HCT116 (cell line): ENCODE measurements around the gene CCR2. TPM values are rescaled to one million over a fixed set of nuclear protein-coding genes. Genes with fewer than 3 reads are reported as not detected.

Experiments used
- ATAC-seq: fragments of 200-7000 bp; cut with Tn5 transposase; 2 replicates; pipeline ENCODE4 v1.9.1; 2020; ENCODE audit warnings: mild to moderate bottlenecking, moderate library complexity
- BruUV-seq: library from RNA; stranded (reverse); fragments of 400-500 nt; replicated peaks from 2 replicates; lab custom pipeline; 2021; lab: Mats Ljungman, UMichigan
- CTCF ChIA-PET: fragments of 300-600 bp; sonication (Branson Sonifier 250); formaldehyde crosslinking; loops from one replicate; lab custom pipeline; 2021; ENCODE audit warnings: antibody characterized with exemption; lab: Charles Lee
- POLR2A ChIA-PET: fragments of 300-600, 350-600 bp; sonication (Branson Sonifier 250); formaldehyde crosslinking; loops from one replicate; lab custom pipeline; 2021; ENCODE audit warnings: antibody characterized with exemption; lab: Charles Lee
- RAD21 ChIA-PET, 2 experiments: fragments of 300-600 bp; sonication (Branson Sonifier 250); formaldehyde crosslinking; loops; one replicate each; lab custom pipeline; 2023; ENCODE audit warnings: low total read pairs in 2 of 2; ENCODE audit not compliant: uncharacterized antibody in 2 of 2, unreplicated experiment in 2 of 2, low non-redundant PET in 1 of 2; lab: Charles Lee
- DNase-seq: peaks from one replicate; pipeline ENCODE4 v3.0.0-alpha.2; 2010; ENCODE audit warnings: low read depth, low spot score
- H2AFZ ChIP-seq: fragments of 200-600 bp; shearing (Covaris generic), sonication (generic); 2 replicates; pipeline ENCODE4 v1.6.1; 2017; ENCODE audit warnings: low read depth, mixed run types, mixed read lengths, antibody characterized with exemption, low read length; ENCODE audit not compliant: poor library complexity, severe bottlenecking
- H3K27ac ChIP-seq: 2 replicates; pipeline ENCODE4 v1.5.1; 2012; ENCODE audit warnings: low read depth, low read length
- H3K27me3 ChIP-seq: fragments of 200-600 bp; sonication (generic); 2 replicates; pipeline ENCODE4 v1.6.1; 2016; ENCODE audit warnings: mixed run types, low read length, mixed read lengths; ENCODE audit not compliant: insufficient read depth
- H3K36me3 ChIP-seq, 2 experiments: fragments of 200-500 bp in 1 of 2; fragments of 200-600 bp in 1 of 2; sonication (Bioruptor generic) in 1 of 2; sonication (generic) in 1 of 2; 2 replicates each; pipeline versions ENCODE4 v1.5.1 to v1.6.1; 2014 to 2016; ENCODE audit warnings: low read length in 2 of 2, inconsistent platforms in 1 of 2, mixed read lengths in 1 of 2, mixed run types in 1 of 2; ENCODE audit not compliant: insufficient read depth in 2 of 2, control insufficient read depth in 1 of 2
- H3K4me1 ChIP-seq, 2 experiments: fragments of 200-600 bp in 1 of 2; sonication (generic) in 1 of 2; 2 replicates each; pipeline versions ENCODE4 v1.5.1 to v1.6.1; 2012 to 2017; ENCODE audit warnings: low read length in 2 of 2, inconsistent platforms in 1 of 2, mild to moderate bottlenecking in 1 of 2, mixed read lengths in 1 of 2, mixed run types in 1 of 2, moderate library complexity in 1 of 2; ENCODE audit not compliant: insufficient read depth in 2 of 2, control insufficient read depth in 1 of 2
- H3K4me2 ChIP-seq: fragments of 200-600 bp; sonication (generic); 2 replicates; pipeline ENCODE4 v1.6.1; 2017; ENCODE audit warnings: mixed run types, low read length, mixed read lengths
- H3K4me3 ChIP-seq, 2 experiments: fragments of 200-600 bp in 1 of 2; sonication (generic) in 1 of 2; replicated peaks in 1 of 2; 2 replicates each; pipeline ENCODE4 v1.5.1; 2011 to 2016; ENCODE audit warnings: low read length in 2 of 2, control low read depth in 1 of 2, low read depth in 1 of 2, mild to moderate bottlenecking in 1 of 2, mixed read lengths in 1 of 2, mixed run types in 1 of 2
- H3K79me2 ChIP-seq: fragments of 200-600 bp; sonication (generic); 2 replicates; pipeline ENCODE4 v1.6.1; 2017; ENCODE audit warnings: mild to moderate bottlenecking, mixed run types, low read length, moderate library complexity, mixed read lengths; ENCODE audit not compliant: insufficient read depth
- H3K9ac ChIP-seq: fragments of 200-600 bp; sonication (generic); 2 replicates; pipeline ENCODE4 v1.6.1; 2016; ENCODE audit warnings: low read length, mixed read lengths
- H3K9me2 ChIP-seq: fragments of 200-600 bp; sonication (generic), shearing (Covaris generic); 2 replicates; pipeline ENCODE4 v1.6.1; 2017; ENCODE audit warnings: mixed run types, mild to moderate bottlenecking, moderate library complexity; ENCODE audit not compliant: insufficient read depth
- H3K9me3 ChIP-seq, 2 experiments: fragments of 200-500 bp in 1 of 2; fragments of 200-600 bp in 1 of 2; sonication (Bioruptor generic) in 1 of 2; sonication (generic) in 1 of 2; 2 replicates each; pipeline ENCODE4 v1.6.1; 2014 to 2017; ENCODE audit warnings: low read length in 2 of 2, mixed read lengths in 2 of 2, inconsistent platforms in 1 of 2, low read depth in 1 of 2, mild to moderate bottlenecking in 1 of 2, mixed run types in 1 of 2, moderate library complexity in 1 of 2; ENCODE audit not compliant: control insufficient read depth in 1 of 2, insufficient read depth in 1 of 2
- H4K20me1 ChIP-seq: fragments of 200-600 bp; sonication (generic), shearing (Covaris generic); 2 replicates; pipeline ENCODE4 v1.6.1; 2017; ENCODE audit warnings: mixed run types, mild to moderate bottlenecking, moderate library complexity; ENCODE audit not compliant: insufficient read depth
- CBX3 ChIP-seq: IDR thresholded peaks from 2 replicates; pipeline ENCODE4 v1.6.1; 2012; ENCODE audit warnings: low read depth
- CEBPB ChIP-seq: IDR thresholded peaks from 2 replicates; pipeline ENCODE4 v1.6.1; 2012; ENCODE audit warnings: low read depth
- EGR1 ChIP-seq: IDR thresholded peaks from 2 replicates; pipeline ENCODE4 v1.6.1; 2012; ENCODE audit warnings: low read depth
- ELF1 ChIP-seq: IDR thresholded peaks from 2 replicates; pipeline ENCODE4 v1.6.1; 2012; ENCODE audit warnings: low read depth, borderline replicate concordance
- EZH2 ChIP-seq: fragments of 200-600 bp; sonication (generic); IDR thresholded peaks from 2 replicates; pipeline ENCODE4 v1.6.1; 2017; ENCODE audit warnings: antibody characterized with exemption, mixed run types
- FOSL1 ChIP-seq: IDR thresholded peaks from 2 replicates; pipeline ENCODE4 v1.6.1; 2012; ENCODE audit warnings: low read depth
- POLR2AphosphoS5 ChIP-seq: IDR thresholded peaks from 2 replicates; pipeline ENCODE4 v1.6.1; 2011; ENCODE audit warnings: mild to moderate bottlenecking, low read depth, low read length, moderate library complexity
- RAD21 ChIP-seq: IDR thresholded peaks from 2 replicates; pipeline ENCODE4 v1.6.1; 2012; ENCODE audit warnings: low read depth, mild to moderate bottlenecking
- TCF7L2 ChIP-seq: IDR thresholded peaks from 2 replicates; pipeline ENCODE4 v1.7.0; 2011; ENCODE audit warnings: borderline replicate concordance, inconsistent platforms; ENCODE audit not compliant: insufficient read depth, insufficient read length; ENCODE audit errors: extremely low read depth
- ZFX ChIP-seq: fragments of 450-650 bp; IDR thresholded peaks from 2 replicates; pipeline ENCODE4 v1.6.1; 2017
- ZNF274 ChIP-seq: fragments of 200-500 bp; sonication (Bioruptor generic); IDR thresholded peaks from 2 replicates; pipeline ENCODE4 v1.6.1; 2014; ENCODE audit warnings: mild to moderate bottlenecking, low read depth, low read length, inconsistent platforms
- intact Hi-C: fragments of 100-400 bp; cut with micrococcal nuclease; formaldehyde crosslinking; loops from 2 replicates; pipeline ENCODE4 v1.10.0; 2022
- total RNA-seq: library from RNA; stranded (reverse); gene quantifications from one replicate; pipeline ENCODE4 v1.2.1, GENCODE V29; 2021; ENCODE audit not compliant: unreplicated experiment
- TF ChIP-seq, protein P1 (sequence below): IDR thresholded peaks from 2 replicates; pipeline ENCODE4 v1.6.1; 2012; ENCODE audit warnings: low read depth
- TF ChIP-seq, protein P2 (sequence below), 3 experiments: fragments of 200-600 bp in 1 of 3; sonication (generic) in 1 of 3; IDR thresholded peaks in 2 of 3; conservative IDR thresholded peaks in 1 of 3; 2 replicates each; pipeline ENCODE4 v1.5.1; 2012 to 2017; ENCODE audit warnings: low read depth in 2 of 3, low read length in 2 of 3, antibody characterized with exemption in 1 of 3, borderline replicate concordance in 1 of 3, control low read depth in 1 of 3, mild to moderate bottlenecking in 1 of 3, mixed read lengths in 1 of 3, mixed run types in 1 of 3, moderate library complexity in 1 of 3; ENCODE audit not compliant: insufficient read depth in 1 of 3
- TF ChIP-seq, protein P3 (sequence below): IDR thresholded peaks from 2 replicates; pipeline ENCODE4 v1.6.1; 2011; ENCODE audit warnings: mild to moderate bottlenecking, low read length, moderate library complexity; ENCODE audit not compliant: insufficient replicate concordance; ENCODE audit errors: extremely low read depth

CCR2 gene
- total RNA-seq, 1 experiment from 2014 or later, result not detected

DNA sequence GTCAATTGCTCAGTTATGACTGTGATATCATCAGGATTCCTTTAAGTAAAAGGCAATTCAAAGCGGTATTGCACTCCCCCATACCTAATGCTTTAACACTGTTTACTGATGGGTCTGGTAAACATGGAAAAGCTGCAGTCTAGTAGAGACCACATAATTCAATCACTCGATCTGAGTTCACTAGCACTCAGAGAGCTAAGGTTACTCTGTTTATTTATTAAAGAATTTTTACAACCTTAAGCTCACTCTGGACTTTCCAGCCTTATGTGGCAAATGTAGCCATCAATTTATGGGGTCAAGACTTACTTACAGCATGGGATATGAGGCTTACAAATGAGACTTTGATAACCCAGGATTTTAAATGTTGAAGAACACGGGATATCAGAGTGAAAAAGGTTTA, 18.4 kb upstream of the CCR2 start (continued):
- no peak for TF ChIP-seq POLR2AphosphoS5
- TF ChIP-seq CEBPB, result no peak
- TF ChIP-seq EGR1, result no peak

DNA sequence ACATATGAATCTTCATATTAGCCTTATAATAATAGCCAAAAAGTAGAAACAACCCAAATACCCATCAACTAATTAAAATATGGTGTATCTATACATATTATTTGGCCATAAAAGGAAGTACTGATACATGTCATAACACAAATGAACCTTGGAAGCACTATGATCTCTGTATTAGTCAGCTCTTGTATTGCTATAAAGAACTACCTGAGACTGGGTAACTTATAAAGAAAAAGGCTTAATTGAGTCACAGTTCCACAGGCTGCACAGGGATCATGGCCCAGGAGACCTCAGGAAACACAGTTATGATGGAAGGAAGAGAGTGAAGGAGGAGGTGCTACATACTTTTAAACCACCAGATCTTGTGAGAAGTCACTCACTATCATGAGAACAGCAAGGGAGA, 16.0 kb upstream of the CCR2 start:
- Histone ChIP-seq H3K27me3 (no peaks in the 10 kb centered on the region), H3K4me2 (no peak overlapping the region), H4K20me1 (no peaks in the 10 kb centered on the region), H3K9ac (no peak overlapping the region), H3K4me3 (no peak overlapping the region), H3K79me2 (no peaks in the 10 kb centered on the region), H3K9me2 (no peaks in the 10 kb centered on the region), H3K27ac (no peak overlapping the region), H3K36me3 (no peaks in the 10 kb centered on the region), H3K9me3 (peaks cover 0 to 6% of the 10 kb centered on the region in 2 experiments; a peak in 2 of 4 replicates), H2AFZ (no peak overlapping the region), H3K4me1 (no peaks in the 10 kb centered on the region)
- no peak for ATAC-seq
- no TSS peak for BruUV-seq
- intact Hi-C loops, result no loop called here
- ChIA-PET CTCF (no interaction called here), POLR2A (no interaction called here), RAD21 (no interaction called here)
- no peak for DNase-seq
- TF ChIP-seq EGR1 (no peak), ZFX (no peak), EZH2 (no peak), CBX3 (no peak), ELF1 (no peak), TCF7L2 (no peak), FOSL1 (no peak), RAD21 (no peak), CEBPB (no peak), ZNF274 (no peak), POLR2AphosphoS5 (no peak)
- TF ChIP-seq, protein P1, sequence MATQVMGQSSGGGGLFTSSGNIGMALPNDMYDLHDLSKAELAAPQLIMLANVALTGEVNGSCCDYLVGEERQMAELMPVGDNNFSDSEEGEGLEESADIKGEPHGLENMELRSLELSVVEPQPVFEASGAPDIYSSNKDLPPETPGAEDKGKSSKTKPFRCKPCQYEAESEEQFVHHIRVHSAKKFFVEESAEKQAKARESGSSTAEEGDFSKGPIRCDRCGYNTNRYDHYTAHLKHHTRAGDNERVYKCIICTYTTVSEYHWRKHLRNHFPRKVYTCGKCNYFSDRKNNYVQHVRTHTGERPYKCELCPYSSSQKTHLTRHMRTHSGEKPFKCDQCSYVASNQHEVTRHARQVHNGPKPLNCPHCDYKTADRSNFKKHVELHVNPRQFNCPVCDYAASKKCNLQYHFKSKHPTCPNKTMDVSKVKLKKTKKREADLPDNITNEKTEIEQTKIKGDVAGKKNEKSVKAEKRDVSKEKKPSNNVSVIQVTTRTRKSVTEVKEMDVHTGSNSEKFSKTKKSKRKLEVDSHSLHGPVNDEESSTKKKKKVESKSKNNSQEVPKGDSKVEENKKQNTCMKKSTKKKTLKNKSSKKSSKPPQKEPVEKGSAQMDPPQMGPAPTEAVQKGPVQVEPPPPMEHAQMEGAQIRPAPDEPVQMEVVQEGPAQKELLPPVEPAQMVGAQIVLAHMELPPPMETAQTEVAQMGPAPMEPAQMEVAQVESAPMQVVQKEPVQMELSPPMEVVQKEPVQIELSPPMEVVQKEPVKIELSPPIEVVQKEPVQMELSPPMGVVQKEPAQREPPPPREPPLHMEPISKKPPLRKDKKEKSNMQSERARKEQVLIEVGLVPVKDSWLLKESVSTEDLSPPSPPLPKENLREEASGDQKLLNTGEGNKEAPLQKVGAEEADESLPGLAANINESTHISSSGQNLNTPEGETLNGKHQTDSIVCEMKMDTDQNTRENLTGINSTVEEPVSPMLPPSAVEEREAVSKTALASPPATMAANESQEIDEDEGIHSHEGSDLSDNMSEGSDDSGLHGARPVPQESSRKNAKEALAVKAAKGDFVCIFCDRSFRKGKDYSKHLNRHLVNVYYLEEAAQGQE, result no peak
- TF ChIP-seq, protein P2, sequence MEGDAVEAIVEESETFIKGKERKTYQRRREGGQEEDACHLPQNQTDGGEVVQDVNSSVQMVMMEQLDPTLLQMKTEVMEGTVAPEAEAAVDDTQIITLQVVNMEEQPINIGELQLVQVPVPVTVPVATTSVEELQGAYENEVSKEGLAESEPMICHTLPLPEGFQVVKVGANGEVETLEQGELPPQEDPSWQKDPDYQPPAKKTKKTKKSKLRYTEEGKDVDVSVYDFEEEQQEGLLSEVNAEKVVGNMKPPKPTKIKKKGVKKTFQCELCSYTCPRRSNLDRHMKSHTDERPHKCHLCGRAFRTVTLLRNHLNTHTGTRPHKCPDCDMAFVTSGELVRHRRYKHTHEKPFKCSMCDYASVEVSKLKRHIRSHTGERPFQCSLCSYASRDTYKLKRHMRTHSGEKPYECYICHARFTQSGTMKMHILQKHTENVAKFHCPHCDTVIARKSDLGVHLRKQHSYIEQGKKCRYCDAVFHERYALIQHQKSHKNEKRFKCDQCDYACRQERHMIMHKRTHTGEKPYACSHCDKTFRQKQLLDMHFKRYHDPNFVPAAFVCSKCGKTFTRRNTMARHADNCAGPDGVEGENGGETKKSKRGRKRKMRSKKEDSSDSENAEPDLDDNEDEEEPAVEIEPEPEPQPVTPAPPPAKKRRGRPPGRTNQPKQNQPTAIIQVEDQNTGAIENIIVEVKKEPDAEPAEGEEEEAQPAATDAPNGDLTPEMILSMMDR (IDR thresholded peaks at IDR 0.05 in 2 of 3, conservative IDR thresholded peaks at IDR 0.05 in 1 of 3; ENCODE audit: borderline replicate concordance in 1 of 3, insufficient read depth in 1 of 3, low read depth in 2 of 3, low read length in 2 of 3), result no peak
- TF ChIP-seq, protein P3, sequence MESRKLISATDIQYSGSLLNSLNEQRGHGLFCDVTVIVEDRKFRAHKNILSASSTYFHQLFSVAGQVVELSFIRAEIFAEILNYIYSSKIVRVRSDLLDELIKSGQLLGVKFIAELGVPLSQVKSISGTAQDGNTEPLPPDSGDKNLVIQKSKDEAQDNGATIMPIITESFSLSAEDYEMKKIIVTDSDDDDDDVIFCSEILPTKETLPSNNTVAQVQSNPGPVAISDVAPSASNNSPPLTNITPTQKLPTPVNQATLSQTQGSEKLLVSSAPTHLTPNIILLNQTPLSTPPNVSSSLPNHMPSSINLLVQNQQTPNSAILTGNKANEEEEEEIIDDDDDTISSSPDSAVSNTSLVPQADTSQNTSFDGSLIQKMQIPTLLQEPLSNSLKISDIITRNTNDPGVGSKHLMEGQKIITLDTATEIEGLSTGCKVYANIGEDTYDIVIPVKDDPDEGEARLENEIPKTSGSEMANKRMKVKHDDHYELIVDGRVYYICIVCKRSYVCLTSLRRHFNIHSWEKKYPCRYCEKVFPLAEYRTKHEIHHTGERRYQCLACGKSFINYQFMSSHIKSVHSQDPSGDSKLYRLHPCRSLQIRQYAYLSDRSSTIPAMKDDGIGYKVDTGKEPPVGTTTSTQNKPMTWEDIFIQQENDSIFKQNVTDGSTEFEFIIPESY, result no peak
